B cell (primary cell): ENCODE data around the gene PANK2. TPM values are rescaled to one million over a fixed set of nuclear protein-coding genes. Genes with fewer than 3 reads are reported as not detected.

ENCODE experiments used
- ATAC-seq: fragments of 200-7000 bp; cut with Tn5 transposase; one replicate; pipeline ENCODE4 v1.10.0; 2021; ENCODE audit warnings: low read depth, mild to moderate bottlenecking, moderate number of reproducible peaks, moderate library complexity
- CTCF ChIA-PET: fragments of 350-600 bp; sonication (Branson Sonifier 250); formaldehyde crosslinking; loops from one replicate; lab custom pipeline; 2021; ENCODE audit warnings: antibody characterized with exemption, inconsistent platforms; lab: Charles Lee
- POLR2A ChIA-PET: fragments of 350-600 bp; sonication (Branson Sonifier 250); formaldehyde crosslinking; loops from one replicate; lab custom pipeline; 2021; ENCODE audit warnings: antibody characterized with exemption; lab: Charles Lee
- DNase-seq: peaks from one replicate; pipeline ENCODE4 v3.0.0; 2013
- H2AFZ ChIP-seq: 2 replicates; pipeline ENCODE4 v1.6.1; 2012; ENCODE audit warnings: mild to moderate bottlenecking, low read depth, low read length; ENCODE audit not compliant: insufficient read depth, poor library complexity, severe bottlenecking
- H3K27ac ChIP-seq, 2 donors: 1 replicate in 1 of 2; 2 replicates in 1 of 2; pipeline ENCODE4 v1.5.1; 2012 to 2013; ENCODE audit warnings: low read length in 2 of 2, mild to moderate bottlenecking in 2 of 2, moderate library complexity in 1 of 2
- H3K27me3 ChIP-seq, 4 experiments: fragments of 200-600 bp in 1 of 4; sonication (generic) in 1 of 4; replicated peaks in 1 of 4; 1 replicate in 2 of 4; 2 replicates in 2 of 4; pipeline versions ENCODE4 v1.6.1 to v1.7.0; 2013 to 2016; ENCODE audit warnings: low read length in 3 of 4, mild to moderate bottlenecking in 2 of 4, mixed read lengths in 1 of 4, moderate library complexity in 1 of 4; ENCODE audit not compliant: insufficient read depth in 4 of 4, control insufficient read depth in 3 of 4; ENCODE audit errors: control extremely low read depth in 1 of 4
- H3K36me3 ChIP-seq, 2 experiments: replicated peaks in 1 of 2; 1 replicate in 1 of 2; 2 replicates in 1 of 2; pipeline versions ENCODE4 v1.6.1 to v1.7.1; 2013; ENCODE audit warnings: low read length in 1 of 2; ENCODE audit not compliant: insufficient read depth in 2 of 2, control insufficient read depth in 1 of 2; ENCODE audit errors: control extremely low read depth in 1 of 2, extremely low read depth in 1 of 2
- H3K4me1 ChIP-seq, 2 donors: fragments of 200-600 bp in 1 of 2; sonication (generic) in 1 of 2; 1 replicate in 1 of 2; 2 replicates in 1 of 2; pipeline versions ENCODE4 v1.5.1 to v1.6.1; 2013 to 2017; ENCODE audit warnings: low read length in 2 of 2; ENCODE audit not compliant: control insufficient read depth in 2 of 2, insufficient read depth in 2 of 2
- H3K4me2 ChIP-seq: replicated peaks from 2 replicates; pipeline ENCODE3; 2012; ENCODE audit warnings: mild to moderate bottlenecking, low read depth, low read length; ENCODE audit not compliant: poor library complexity, severe bottlenecking
- H3K4me3 ChIP-seq, 5 experiments: fragments of 200-600 bp in 1 of 5; sonication (generic) in 1 of 5; 1 replicate in 3 of 5; 2 replicates in 2 of 5; pipeline versions ENCODE4 v1.5.1 to v1.7.0; 2011 to 2016; ENCODE audit warnings: low read length in 4 of 5, mild to moderate bottlenecking in 4 of 5, low read depth in 2 of 5, control low read depth in 1 of 5, moderate library complexity in 1 of 5; ENCODE audit not compliant: insufficient read depth in 1 of 5; ENCODE audit errors: control extremely low read depth in 1 of 5, extremely low read depth in 1 of 5
- H3K79me2 ChIP-seq: fragments of 200-600 bp; sonication (generic); one replicate; pipeline ENCODE4 v1.6.0; 2016; ENCODE audit warnings: low read length; ENCODE audit not compliant: control insufficient read depth, insufficient read depth
- H3K9ac ChIP-seq: fragments of 200-600 bp; sonication (generic); 2 replicates; pipeline ENCODE4 v1.6.1; 2017; ENCODE audit warnings: mild to moderate bottlenecking, low read length, moderate library complexity
- H3K9me3 ChIP-seq, 3 donors: one replicate each; pipeline versions ENCODE4 v1.6.1 to v1.7.1; 2013; ENCODE audit warnings: low read length in 2 of 3; ENCODE audit not compliant: control insufficient read depth in 2 of 3, insufficient read depth in 1 of 3; ENCODE audit errors: control extremely low read depth in 1 of 3
- H4K20me1 ChIP-seq: 2 replicates; pipeline ENCODE4 v1.6.0; 2012; ENCODE audit warnings: mild to moderate bottlenecking, low read length; ENCODE audit not compliant: insufficient read depth, control insufficient read depth, poor library complexity, severe bottlenecking
- H3K27ac Mint-ChIP-seq: one replicate; pipeline ENCODE4 v1.8.0; 2021; ENCODE audit warnings: mixed read lengths
- H3K27me3 Mint-ChIP-seq: one replicate; pipeline ENCODE4 v1.8.0; 2021; ENCODE audit warnings: mixed read lengths
- H3K4me1 Mint-ChIP-seq: one replicate; pipeline ENCODE4 v1.8.0; 2021; ENCODE audit warnings: mixed read lengths
- H3K4me3 Mint-ChIP-seq: one replicate; pipeline ENCODE4 v1.8.0; 2021; ENCODE audit warnings: mixed read lengths
- H3K9me3 Mint-ChIP-seq: one replicate; pipeline ENCODE4 v1.8.0; 2022; ENCODE audit warnings: mixed read lengths; ENCODE audit not compliant: insufficient read depth
- EZH2 ChIP-seq: IDR thresholded peaks from 2 replicates; pipeline ENCODE4 v1.6.1; 2012; ENCODE audit warnings: borderline replicate concordance, low read depth, mild to moderate bottlenecking, moderate library complexity, low read length; ENCODE audit not compliant: insufficient read depth, poor library complexity, severe bottlenecking
- WGBS: methylation state at CpG from one replicate; pipeline ENCODE4 v1.1.5; 2013; ENCODE audit warnings: missing lambda C conversion rate; ENCODE audit not compliant: insufficient coverage; 5-methylcytosine and 5-hydroxymethylcytosine counted together
- intact Hi-C: fragments of 100-400 bp; cut with micrococcal nuclease; formaldehyde crosslinking; loops from one replicate; pipeline ENCODE4 v1.10.0; 2022
- polyA plus RNA-seq: library from polyadenylated mRNA; depleted of rRNA; stranded (reverse); fragments of >200 nt; gene quantifications from 2 replicates; pipeline ENCODE4 v1.2.3, GENCODE V29; 2012
- total RNA-seq, 2 donors: library from RNA; stranded (reverse); fragments of 120-200 nt in 1 of 2; gene quantifications; 1 replicate in 1 of 2; 2 replicates in 1 of 2; pipeline versions ENCODE4 v1.2.3 to v1.2.4, GENCODE V29; 2013 to 2022
- TF ChIP-seq, protein P1 (sequence below): fragments of 200-600 bp; IDR thresholded peaks from one replicate; pipeline ENCODE4 v1.8.0; 2022; ENCODE audit warnings: antibody characterized with exemption, mild to moderate bottlenecking

Gene PANK2
- total and polyA plus RNA-seq, 2 donors (not counting 1 experiment from before 2014, with no cell fraction given): 20.5 to 63.3 TPM

DNA sequence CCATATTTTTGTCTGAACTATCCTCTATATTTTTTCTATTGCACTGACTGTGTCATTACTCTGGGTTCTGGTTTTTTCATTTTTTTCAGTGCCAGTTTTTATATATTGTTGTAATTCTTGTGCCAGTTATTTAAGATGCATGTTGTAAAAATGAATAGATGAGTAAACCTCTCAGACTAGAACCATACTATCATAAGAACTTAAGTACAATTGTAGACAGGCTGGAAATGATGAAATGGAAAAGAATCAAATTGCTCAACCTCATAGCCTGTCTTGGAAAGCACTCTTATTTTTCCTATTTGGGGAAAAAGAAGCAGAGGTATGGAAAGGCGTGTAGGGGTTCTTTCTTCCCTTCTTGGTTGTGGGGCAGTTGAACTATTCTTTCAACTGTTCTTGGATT is 30.2 kb downstream of the PANK2 start:
- ChIA-PET CTCF (no interaction called here), POLR2A (no interaction called here)
- H3K4me1 ChIP-seq: no peaks in the 10 kb centered on the region

DNA sequence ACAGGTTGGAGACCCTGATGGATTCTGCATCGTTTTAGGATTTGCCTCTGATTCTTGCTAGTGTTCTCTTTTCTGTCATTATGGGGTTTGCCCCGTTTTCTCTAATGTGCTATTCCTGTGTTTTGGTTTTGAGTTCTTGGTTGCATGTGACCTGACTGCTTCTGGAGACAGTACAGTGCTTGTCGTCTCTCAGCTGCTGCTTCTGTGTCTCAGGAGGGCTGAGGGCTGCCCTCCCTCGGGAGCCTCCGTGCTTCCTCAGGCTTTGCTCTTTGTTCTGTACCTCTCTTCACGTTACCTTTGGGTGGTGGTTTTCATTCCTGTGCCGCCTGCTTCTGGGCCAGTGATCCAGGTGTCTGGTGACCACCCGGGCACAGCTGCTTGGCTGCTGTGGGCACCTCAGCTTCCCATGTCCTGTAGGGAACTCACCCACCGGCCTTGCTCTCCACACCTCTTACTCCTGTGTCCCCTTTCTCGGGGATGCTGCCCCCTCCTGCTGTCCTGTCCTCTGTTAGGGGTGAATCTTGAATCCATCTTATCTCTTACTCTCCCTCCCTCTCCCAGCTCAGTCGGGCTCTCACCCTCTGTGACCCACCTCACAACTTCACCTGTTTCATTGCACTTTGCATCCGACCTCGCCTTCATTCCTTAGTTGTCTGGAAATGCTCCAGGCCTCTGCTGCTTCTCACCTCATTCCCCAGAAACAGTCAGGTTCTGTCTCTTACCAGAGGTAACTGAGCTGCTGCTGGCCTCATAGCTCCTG is 33.2 kb downstream of the PANK2 start:
- H3K36me3 ChIP-seq: peaks cover 7 to 51% of the 10 kb centered on the region in 2 experiments
- peak overlapping the region; percentile 51 for H3K27ac Mint-ChIP-seq

More for the DNA sequence above, 30.2 kb downstream of the PANK2 start:
- Mint-ChIP-seq H3K4me1 (peaks cover 14% of the 10 kb centered on the region), H3K4me3 (no peak overlapping the region), H3K27me3 (no peaks in the 10 kb centered on the region), H3K9me3 (no peaks in the 10 kb centered on the region), H3K27ac (no peak overlapping the region)
- H3K36me3 ChIP-seq: peaks cover 7 to 70% of the 10 kb centered on the region in 2 experiments
- no peak overlapping the region for H3K9ac ChIP-seq
- H3K27ac ChIP-seq: no peak overlapping the region
- no peak overlapping the region for H2AFZ ChIP-seq
- WGBS: no CpG with 5 or more reads among the region's 1 CpG
- H3K27me3 ChIP-seq: no peaks in the 10 kb centered on the region
- H4K20me1 ChIP-seq: peaks cover 29% of the 10 kb centered on the region
- no peak for DNase-seq
- TF ChIP-seq EZH2: no peak
- no peaks in the 10 kb centered on the region for H3K9me3 ChIP-seq
- ATAC-seq: no peak
- peaks cover 36% of the 10 kb centered on the region for H3K79me2 ChIP-seq
- intact Hi-C loops: no loop called here
- H3K4me2 ChIP-seq: no peak overlapping the region
- H3K4me3 ChIP-seq: no peak overlapping the region

More for the DNA sequence above, 33.2 kb downstream of the PANK2 start:
- Histone ChIP-seq H3K27ac (peak overlapping the region in 1 of 2 donors; percentile 44), H3K4me2 (no peak overlapping the region), H3K79me2 (peaks cover 14% of the 10 kb centered on the region), H2AFZ (no peak overlapping the region), H3K9ac (no peak overlapping the region), H3K4me1 (no peaks in the 10 kb centered on the region), H3K27me3 (no peaks in the 10 kb centered on the region), H4K20me1 (peaks cover 17% of the 10 kb centered on the region), H3K4me3 (no peak overlapping the region), H3K9me3 (no peaks in the 10 kb centered on the region)
- H3K4me3 Mint-ChIP-seq: no peak overlapping the region
- ATAC-seq: no peak
- 55% methylated on average over 11 of the region's 13 CpGs for WGBS
- H3K27me3 Mint-ChIP-seq: no peaks in the 10 kb centered on the region
- POLR2A ChIA-PET: no interaction called here
- intact Hi-C loops: no loop called here
- peaks cover 7% of the 10 kb centered on the region for H3K4me1 Mint-ChIP-seq
- H3K9me3 Mint-ChIP-seq: no peaks in the 10 kb centered on the region
- DNase-seq: no peak
- TF ChIP-seq, protein P1, sequence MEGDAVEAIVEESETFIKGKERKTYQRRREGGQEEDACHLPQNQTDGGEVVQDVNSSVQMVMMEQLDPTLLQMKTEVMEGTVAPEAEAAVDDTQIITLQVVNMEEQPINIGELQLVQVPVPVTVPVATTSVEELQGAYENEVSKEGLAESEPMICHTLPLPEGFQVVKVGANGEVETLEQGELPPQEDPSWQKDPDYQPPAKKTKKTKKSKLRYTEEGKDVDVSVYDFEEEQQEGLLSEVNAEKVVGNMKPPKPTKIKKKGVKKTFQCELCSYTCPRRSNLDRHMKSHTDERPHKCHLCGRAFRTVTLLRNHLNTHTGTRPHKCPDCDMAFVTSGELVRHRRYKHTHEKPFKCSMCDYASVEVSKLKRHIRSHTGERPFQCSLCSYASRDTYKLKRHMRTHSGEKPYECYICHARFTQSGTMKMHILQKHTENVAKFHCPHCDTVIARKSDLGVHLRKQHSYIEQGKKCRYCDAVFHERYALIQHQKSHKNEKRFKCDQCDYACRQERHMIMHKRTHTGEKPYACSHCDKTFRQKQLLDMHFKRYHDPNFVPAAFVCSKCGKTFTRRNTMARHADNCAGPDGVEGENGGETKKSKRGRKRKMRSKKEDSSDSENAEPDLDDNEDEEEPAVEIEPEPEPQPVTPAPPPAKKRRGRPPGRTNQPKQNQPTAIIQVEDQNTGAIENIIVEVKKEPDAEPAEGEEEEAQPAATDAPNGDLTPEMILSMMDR: no peak
- TF ChIP-seq EZH2: no peak
- CTCF ChIA-PET: no interaction called here
